A549 (cell line): Measurements from ENCODE around the gene TAS2R3. TPM values are rescaled to one million over a fixed set of nuclear protein-coding genes. Genes with fewer than 3 reads are reported as not detected.

ENCODE experiments used
- ATAC-seq, 2 experiments: fragments of 200-7000 bp in 1 of 2; fragments of >200 bp in 1 of 2; cut with Nextera tagmentation in 1 of 2; cut with Tn5 transposase in 1 of 2; 3 replicates each; pipeline versions ENCODE4 v1.8.0 to v1.9.1; 2018 to 2020; ENCODE audit warnings: mild to moderate bottlenecking in 1 of 2, moderate library complexity in 1 of 2
- CTCF ChIA-PET: fragments of 300-600 bp; sonication (Branson Sonifier 250); formaldehyde crosslinking; extraction: SDS; loops from one replicate; lab custom pipeline; 2021; ENCODE audit warnings: antibody characterized with exemption, inconsistent platforms; lab: Yijun Ruan, JAX
- POLR2A ChIA-PET: fragments of 350-600 bp; formaldehyde crosslinking; extraction: SDS; loops from one replicate; lab custom pipeline; 2021; ENCODE audit warnings: antibody characterized with exemption, inconsistent platforms; lab: Yijun Ruan, JAX
- DNase-seq, 2 experiments: peaks; one replicate each; pipeline versions ENCODE4 v3.0.0 to v3.0.0-alpha.2; 2011 to 2016; ENCODE audit warnings: low read depth in 1 of 2, low spot score in 1 of 2
- FAIRE-seq: peaks from 2 replicates; lab custom pipeline; 2011; peaks lifted over from hg19 to GRCh38; lab: Jason Lieb, UNC
- H3K27ac ChIP-seq, 2 experiments: fragments of >200 bp; sonication (Bioruptor Twin); formaldehyde crosslinking; 3 replicates each; pipeline ENCODE4 v1.5.1; 2016 to 2017
- H3K4me1 ChIP-seq: fragments of >200 bp; sonication (Bioruptor Twin); formaldehyde crosslinking; 3 replicates; pipeline ENCODE4 v1.6.1; 2016
- H3K4me2 ChIP-seq: fragments of >200 bp; sonication (Bioruptor Twin); formaldehyde crosslinking; 3 replicates; pipeline ENCODE4 v1.6.1; 2016
- H3K4me3 ChIP-seq: fragments of >200 bp; sonication (Bioruptor Twin); formaldehyde crosslinking; 3 replicates; pipeline ENCODE4 v1.5.1; 2016
- H3K9me3 ChIP-seq: fragments of >200 bp; sonication (Bioruptor Twin); formaldehyde crosslinking; 3 replicates; pipeline ENCODE4 v1.6.1; 2016
- BHLHE40 ChIP-seq: IDR thresholded peaks from 2 replicates; pipeline ENCODE4 v1.6.1; 2012; ENCODE audit warnings: low read depth, low read length, inconsistent platforms
- CEBPB ChIP-seq, 2 experiments: fragments of >200 bp in 1 of 2; sonication (Bioruptor Twin) in 1 of 2; formaldehyde crosslinking in 1 of 2; IDR thresholded peaks; 2 replicates each; pipeline ENCODE4 v1.6.1; 2012 to 2016
- ESRRA ChIP-seq: fragments of 150-350 bp; IDR thresholded peaks from 2 replicates; pipeline ENCODE4 v1.6.1; 2014; ENCODE audit warnings: mild to moderate bottlenecking, low read length, borderline replicate concordance
- FOSB ChIP-seq: fragments of 250-450 bp; sonication (Bioruptor Pico); IDR thresholded peaks from 2 replicates; pipeline ENCODE4 v1.5.0; 2020; ENCODE audit warnings: mild to moderate bottlenecking, moderate library complexity
- GATA3 ChIP-seq: IDR thresholded peaks from 2 replicates; pipeline ENCODE4 v1.6.1; 2012; ENCODE audit warnings: borderline replicate concordance
- HDAC2 ChIP-seq: fragments of 200-600 bp; sonication (generic); IDR thresholded peaks from 2 replicates; pipeline ENCODE4 v1.6.1; 2016
- HOXA7 ChIP-seq: fragments of 250-450 bp; sonication (Bioruptor Pico); IDR thresholded peaks from 2 replicates; pipeline ENCODE4 v1.5.0; 2020; ENCODE audit warnings: mild to moderate bottlenecking, moderate library complexity
- HOXB5 ChIP-seq: fragments of 250-450 bp; sonication (Bioruptor Pico); IDR thresholded peaks from 2 replicates; pipeline ENCODE4 v1.5.0; 2020; ENCODE audit warnings: mild to moderate bottlenecking, moderate library complexity
- JUNB ChIP-seq: fragments of >200 bp; sonication (Bioruptor Twin); formaldehyde crosslinking; IDR thresholded peaks from 2 replicates; pipeline ENCODE4 v1.6.1; 2016
- KDM5A ChIP-seq: fragments of 200-600 bp; sonication (generic); IDR thresholded peaks from 2 replicates; pipeline ENCODE4 v1.6.1; 2016; ENCODE audit warnings: antibody characterized with exemption, mild to moderate bottlenecking
- MAFK ChIP-seq: fragments of 450-650 bp; IDR thresholded peaks from 2 replicates; pipeline ENCODE4 v1.6.1; 2014; ENCODE audit not compliant: partially characterized antibody
- MYC ChIP-seq: IDR thresholded peaks from 2 replicates; pipeline ENCODE4 v1.6.1; 2012; ENCODE audit warnings: mild to moderate bottlenecking, inconsistent platforms, low read length, improper control_type of control experiment, borderline replicate concordance
- TP53 ChIP-seq: fragments of 250-450 bp; sonication (Bioruptor Pico); IDR thresholded peaks from 2 replicates; pipeline ENCODE4 v1.5.0; 2021; ENCODE audit warnings: mild to moderate bottlenecking, moderate library complexity
- USF2 ChIP-seq: fragments of 450-650 bp; IDR thresholded peaks from 2 replicates; pipeline ENCODE4 v1.6.1; 2014; ENCODE audit warnings: antibody characterized with exemption
- ZFP36 ChIP-seq: fragments of 450-650 bp; IDR thresholded peaks from 2 replicates; pipeline ENCODE4 v1.6.1; 2014; ENCODE audit warnings: borderline replicate concordance; ENCODE audit not compliant: partially characterized antibody
- WGBS: methylation state at CpG from one replicate; pipeline ENCODE4 v1.1.6; 2017; ENCODE audit errors: missing lambda C conversion rate; 5-methylcytosine and 5-hydroxymethylcytosine counted together
- polyA plus RNA-seq, 4 experiments: library from polyadenylated mRNA; depleted of rRNA in 3 of 4; stranded (reverse); fragments of >200 nt; fragmentation: RNase III in 1 of 4; extraction: RNeasy Plus Mini Kit Qiagen cat#74134 plus additional on column Dnase treatment in 1 of 4; gene quantifications; 2 replicates in 3 of 4; 3 replicates in 1 of 4; pipeline ENCODE4 v1.2.3, GENCODE V29; 2011 to 2017
- TF ChIP-seq, protein P1 (sequence below): fragments of 250-450 bp; sonication (Bioruptor Pico); IDR thresholded peaks from 2 replicates; pipeline ENCODE4 v1.5.0; 2020; ENCODE audit warnings: low read depth, mild to moderate bottlenecking, moderate library complexity
- TF ChIP-seq, protein P2 (sequence below): fragments of 250-450 bp; sonication (Bioruptor Pico); IDR thresholded peaks from 2 replicates; pipeline ENCODE4 v1.5.0; 2021; ENCODE audit warnings: mild to moderate bottlenecking, moderate library complexity, borderline replicate concordance
- TF ChIP-seq, protein P3 (sequence below): fragments of >200 bp; sonication (Bioruptor Twin); formaldehyde crosslinking; IDR thresholded peaks from 3 replicates; pipeline ENCODE4 v1.6.1; 2016

The TAS2R3 gene
- polyA plus RNA-seq, 2 of the 4 experiments (the other 2 are of a cell fraction) = 0.36 TPM; not detected in 1

- TF ChIP-seq HDAC2 (no peak), JUNB (no peak), HOXB5 (CRISPR knock-in tag) (no peak), CEBPB (IDR thresholded peaks at IDR 0.05) (no peak), ZFP36 (no peak), HOXA7 (CRISPR knock-in tag) (0 out of 2 replicates have a peak, but pooled peaks have one; percentile 47), TP53 (CRISPR knock-in tag) (no peak), MYC (0 out of 2 replicates have a peak, but pooled peaks have one; percentile 12), MAFK (no peak), USF2 (no peak), BHLHE40 (no peak), GATA3 (no peak), FOSB (no peak), KDM5A (peak; percentile 52; the same call in 1 of the 2 replicates)
- TF ChIP-seq, protein P1, sequence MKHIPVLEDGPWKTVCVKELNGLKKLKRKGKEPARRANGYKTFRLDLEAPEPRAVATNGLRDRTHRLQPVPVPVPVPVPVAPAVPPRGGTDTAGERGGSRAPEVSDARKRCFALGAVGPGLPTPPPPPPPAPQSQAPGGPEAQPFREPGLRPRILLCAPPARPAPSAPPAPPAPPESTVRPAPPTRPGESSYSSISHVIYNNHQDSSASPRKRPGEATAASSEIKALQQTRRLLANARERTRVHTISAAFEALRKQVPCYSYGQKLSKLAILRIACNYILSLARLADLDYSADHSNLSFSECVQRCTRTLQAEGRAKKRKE (CRISPR knock-in tag) = no peak
- TF ChIP-seq, protein P2, sequence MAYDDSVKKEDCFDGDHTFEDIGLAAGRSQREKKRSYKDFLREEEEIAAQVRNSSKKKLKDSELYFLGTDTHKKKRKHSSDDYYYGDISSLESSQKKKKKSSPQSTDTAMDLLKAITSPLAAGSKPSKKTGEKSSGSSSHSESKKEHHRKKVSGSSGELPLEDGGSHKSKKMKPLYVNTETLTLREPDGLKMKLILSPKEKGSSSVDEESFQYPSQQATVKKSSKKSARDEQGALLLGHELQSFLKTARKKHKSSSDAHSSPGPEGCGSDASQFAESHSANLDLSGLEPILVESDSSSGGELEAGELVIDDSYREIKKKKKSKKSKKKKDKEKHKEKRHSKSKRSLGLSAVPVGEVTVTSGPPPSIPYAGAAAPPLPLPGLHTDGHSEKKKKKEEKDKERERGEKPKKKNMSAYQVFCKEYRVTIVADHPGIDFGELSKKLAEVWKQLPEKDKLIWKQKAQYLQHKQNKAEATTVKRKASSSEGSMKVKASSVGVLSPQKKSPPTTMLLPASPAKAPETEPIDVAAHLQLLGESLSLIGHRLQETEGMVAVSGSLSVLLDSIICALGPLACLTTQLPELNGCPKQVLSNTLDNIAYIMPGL (CRISPR knock-in tag) = no peak
- ChIA-PET POLR2A (interaction anchor here (0.8 to 1.8 kb wide), 7 partner anchors 12 to 724 kb away, joined by 3 to 16 read pairs (median 7); partner anchors contain the start of genes DENND11 and MRPS33), CTCF (interaction anchor here (0.6 to 4.2 kb wide), 28 partner anchors 10 to 723 kb away, joined by 3 to 30 read pairs (median 6); partner anchors contain the start of genes DENND11, MRPS33 and WEE2)
- Histone ChIP-seq H3K4me3 (peak overlapping the region; percentile 85), H3K4me2 (peak overlapping the region; percentile 85), H3K27ac (peak overlapping the region; percentile 88 to 92), H3K9me3 (no peaks in the 10 kb centered on the region), H3K4me1 (peaks cover 23% of the 10 kb centered on the region; the same call in 2 of the 3 replicates)
- FAIRE-seq = no peak
- ATAC-seq = peak in 1 of 2 experiments; percentile 86; a peak in 4 of 6 replicates
- no peak for DNase-seq
- 2% methylated on average over 6 of the region's 6 CpGs for whole genome bisulfite sequencing
Observed at GRCh38 chr7:141738592-141739013, 25.3 kb upstream of the TAS2R3 start.

GRCh38 chr7:141739250-141739649, 24.6 kb upstream of the TAS2R3 start:
- no peak for FAIRE-seq
- DNase-seq = no peak
- Histone ChIP-seq H3K9me3 (no peaks in the 10 kb centered on the region), H3K27ac (peak overlapping the region; percentile 88 to 92; a peak in 5 of 6 replicates)
- ATAC-seq = no peak
- 43% methylated on average over 3 of the region's 3 CpGs for WGBS
- POLR2A ChIA-PET = interaction anchor here (1.8 kb wide), 1 partner anchor 43 kb away, joined by 11 read pairs; no protein-coding TSS in a partner anchor
- TF ChIP-seq, protein P3, sequence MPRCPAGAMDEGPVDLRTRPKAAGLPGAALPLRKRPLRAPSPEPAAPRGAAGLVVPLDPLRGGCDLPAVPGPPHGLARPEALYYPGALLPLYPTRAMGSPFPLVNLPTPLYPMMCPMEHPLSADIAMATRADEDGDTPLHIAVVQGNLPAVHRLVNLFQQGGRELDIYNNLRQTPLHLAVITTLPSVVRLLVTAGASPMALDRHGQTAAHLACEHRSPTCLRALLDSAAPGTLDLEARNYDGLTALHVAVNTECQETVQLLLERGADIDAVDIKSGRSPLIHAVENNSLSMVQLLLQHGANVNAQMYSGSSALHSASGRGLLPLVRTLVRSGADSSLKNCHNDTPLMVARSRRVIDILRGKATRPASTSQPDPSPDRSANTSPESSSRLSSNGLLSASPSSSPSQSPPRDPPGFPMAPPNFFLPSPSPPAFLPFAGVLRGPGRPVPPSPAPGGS = 0 out of 3 replicates have a peak, but pooled peaks have one; percentile 24
- no peak for TF ChIP-seq ESRRA
- TF ChIP-seq HDAC2 = no peak
- TF ChIP-seq, all 56 proteins: peak for 1
- CTCF ChIA-PET = interaction anchor here (1.7 to 4.2 kb wide), 13 partner anchors 10 to 89 kb away, joined by 4 to 30 read pairs (median 9); partner anchors contain the start of genes DENND11 and WEE2
- Histone ChIP-seq H3K4me3 (peak overlapping the region; percentile 85), H3K4me2 (peak overlapping the region; percentile 85), H3K4me1 (peaks cover 23% of the 10 kb centered on the region; the same call in 2 of the 3 replicates)
